CD4-positive, alpha-beta T cell treated with Interleukin-4 for 1 hour (primary cell): Measurements from ENCODE around the gene LYZL4.

Source experiments
- DNase-seq, 2 donors: peaks; one replicate each; pipeline ENCODE4 v3.0.0-alpha.2; 2020 to 2022

LYZL4 gene, protein sequence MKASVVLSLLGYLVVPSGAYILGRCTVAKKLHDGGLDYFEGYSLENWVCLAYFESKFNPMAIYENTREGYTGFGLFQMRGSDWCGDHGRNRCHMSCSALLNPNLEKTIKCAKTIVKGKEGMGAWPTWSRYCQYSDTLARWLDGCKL

DNA sequence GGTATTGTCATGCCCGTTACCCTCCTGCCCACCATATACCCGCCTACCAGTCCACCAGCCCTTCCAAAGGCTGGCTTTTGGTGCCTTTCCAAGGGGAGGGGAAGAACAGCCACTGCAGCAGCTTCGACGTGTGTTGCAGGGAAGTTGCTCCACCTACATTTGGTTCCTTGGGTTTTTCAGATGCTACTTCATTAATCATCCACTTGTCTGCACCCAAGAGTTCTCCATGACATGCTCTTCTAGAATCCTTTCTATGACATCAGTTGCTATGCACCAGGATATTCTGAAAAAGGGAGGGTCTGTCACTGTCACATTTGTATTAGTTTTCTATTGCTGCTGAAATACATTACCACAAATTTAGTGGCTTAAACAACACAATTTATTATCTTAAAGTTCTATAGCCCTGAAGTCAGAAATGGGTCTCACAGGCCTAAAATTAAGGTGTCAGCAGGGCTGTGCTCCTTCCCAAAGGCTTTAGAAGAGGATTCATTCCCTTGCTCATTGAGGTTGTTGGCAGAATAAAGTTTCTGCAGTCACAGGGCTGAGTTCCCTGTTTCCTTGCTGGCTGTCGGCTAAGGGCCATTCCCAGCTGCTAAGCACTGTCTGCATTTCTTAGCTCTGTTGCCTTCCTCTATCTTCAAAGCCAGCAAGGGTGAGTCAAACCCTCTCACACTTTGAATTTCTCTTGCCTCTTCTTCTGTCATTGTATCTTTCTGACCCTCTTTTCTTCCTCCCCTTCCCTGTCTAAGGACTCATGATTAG lies at the start of gene LYZL4:
Gene LYZL4, minus strand, starts transcription at position 241 of the 762 bp plus-strand sequence. CDS start 3,359 bp downstream, outside the sequence.
- no peak for DNase-seq

DNA sequence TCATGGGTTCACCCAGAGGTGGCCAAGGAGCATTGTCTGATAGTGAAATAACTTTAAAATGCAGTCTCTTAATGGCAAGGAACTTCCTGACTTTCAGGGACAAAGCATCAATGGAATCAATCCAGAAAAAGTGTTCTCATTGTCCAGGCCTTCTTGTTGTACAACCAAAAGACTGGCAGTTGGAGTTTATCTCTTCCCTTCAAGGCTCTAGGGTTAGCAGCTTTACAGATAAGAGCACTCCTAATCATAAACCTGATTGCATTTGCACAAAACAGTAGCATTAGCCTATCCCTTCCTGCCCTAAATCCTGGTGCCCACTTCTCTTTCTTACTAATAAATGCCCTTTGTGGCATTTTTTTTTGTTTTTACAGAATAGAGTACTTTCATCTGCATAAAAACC lies 48.7 kb upstream of the LYZL4 start:
- DNase-seq = no peak

DNA sequence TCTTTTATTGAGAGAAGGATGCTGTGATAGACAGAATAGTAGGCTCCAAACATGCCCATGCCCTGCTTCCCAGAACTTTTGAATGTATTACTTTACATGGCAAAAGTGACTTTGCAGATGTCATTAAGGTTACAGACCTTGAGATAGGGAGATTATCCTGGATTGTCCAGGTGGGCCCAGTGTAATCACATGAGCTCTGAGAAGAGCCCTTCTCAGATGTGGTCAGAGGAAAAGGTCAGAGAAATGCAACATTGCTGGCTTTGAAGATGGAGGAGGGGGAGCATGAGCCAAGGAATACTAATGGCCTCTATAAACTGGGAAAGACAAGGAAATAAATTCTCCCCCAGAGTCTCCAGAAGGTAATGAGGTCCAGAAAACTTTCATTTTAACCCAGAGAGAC lies 45.8 kb upstream of the LYZL4 start:
- no peak for DNase-seq

DNA sequence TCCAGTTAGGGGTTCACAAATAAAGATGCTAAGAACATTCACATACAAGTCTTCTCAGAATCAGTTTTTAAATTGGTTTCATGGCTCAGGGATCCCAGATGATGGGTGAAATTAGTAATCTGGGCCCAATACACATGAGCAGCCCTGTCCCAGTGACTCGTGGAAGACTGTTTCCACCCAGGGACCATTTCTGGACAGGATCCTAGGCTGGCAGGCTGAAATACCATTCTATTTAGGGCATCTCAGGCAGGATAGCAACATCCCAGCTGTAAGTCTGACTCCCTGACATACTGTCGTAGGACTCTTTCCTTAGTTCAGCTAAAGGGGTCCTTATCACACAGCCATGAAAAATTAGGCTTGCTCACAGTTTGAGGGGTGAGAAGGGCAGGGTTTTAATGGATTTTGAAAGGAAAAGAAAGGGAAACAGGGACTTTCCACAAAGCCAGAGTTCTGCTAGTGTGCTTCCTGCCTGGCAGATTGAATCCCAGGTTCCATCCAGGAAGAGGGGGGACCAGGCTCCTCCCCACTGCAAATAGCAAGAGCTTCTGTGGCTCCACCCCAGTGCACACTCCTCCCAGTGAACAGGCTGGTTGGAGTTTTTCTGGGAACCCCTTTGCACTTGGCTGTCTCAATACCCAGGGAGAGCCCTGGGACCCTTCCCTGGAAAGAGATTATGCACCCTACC lies 41.3 kb upstream of the LYZL4 start:
- no peak for DNase-seq

DNA sequence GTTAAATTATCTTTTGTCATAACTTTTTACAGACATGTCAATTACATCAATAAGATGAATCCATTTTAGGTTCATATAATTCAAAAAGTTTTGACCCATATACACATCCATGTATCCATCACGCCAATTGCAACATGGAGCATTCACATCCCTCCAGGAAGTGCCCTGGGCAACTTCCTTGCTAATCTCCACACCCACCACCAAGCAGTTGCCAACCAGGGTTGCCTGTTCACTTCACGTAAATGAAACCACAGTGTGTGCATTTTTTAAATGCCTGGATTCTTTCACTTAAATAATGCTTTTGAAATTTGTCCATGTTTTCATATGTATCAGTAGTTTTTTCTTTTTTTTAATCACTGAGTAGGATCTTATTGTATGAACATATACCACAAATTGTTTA lies 40.7 kb upstream of the LYZL4 start:
- no peak for DNase-seq

DNA sequence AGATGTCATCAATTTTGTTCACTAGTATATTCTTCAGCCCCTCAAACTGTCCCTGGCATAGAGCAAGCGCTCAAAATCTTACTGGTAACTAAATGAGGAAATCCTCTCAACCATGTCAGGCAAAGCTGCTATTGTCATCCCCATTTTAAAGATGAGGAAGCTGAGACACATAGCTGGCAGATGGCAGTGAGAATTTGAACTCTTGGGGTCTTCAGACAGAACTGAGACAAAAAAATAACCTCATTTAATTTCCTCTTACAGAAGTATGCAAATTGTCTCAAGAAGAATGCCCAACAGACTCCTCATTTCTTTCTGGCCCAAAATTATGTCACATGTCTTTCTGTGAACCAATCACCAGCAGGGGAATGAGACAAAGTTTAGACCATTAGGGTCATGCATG lies 40.2 kb upstream of the LYZL4 start:
- DNase-seq = no peak

DNA sequence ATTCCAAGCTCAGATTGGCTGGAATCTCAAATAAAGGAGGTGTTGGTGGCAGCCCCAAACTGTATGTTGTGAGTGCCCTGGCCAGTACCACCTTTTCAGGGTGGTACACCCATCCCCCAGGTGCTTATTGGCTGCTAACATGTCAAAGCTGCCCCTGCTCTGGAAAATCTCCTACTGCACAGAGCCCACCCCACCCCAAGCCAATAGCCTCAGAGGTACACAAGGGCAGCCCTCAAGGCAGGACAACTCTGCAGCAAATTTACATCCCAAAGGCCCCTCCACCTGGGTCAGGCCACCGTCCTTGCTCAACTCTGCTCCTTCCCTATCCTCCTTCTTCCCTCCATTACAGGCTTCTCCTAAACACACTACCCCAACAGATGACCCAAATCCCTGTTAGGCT lies 37.1 kb upstream of the LYZL4 start:
- DNase-seq = no peak

DNA sequence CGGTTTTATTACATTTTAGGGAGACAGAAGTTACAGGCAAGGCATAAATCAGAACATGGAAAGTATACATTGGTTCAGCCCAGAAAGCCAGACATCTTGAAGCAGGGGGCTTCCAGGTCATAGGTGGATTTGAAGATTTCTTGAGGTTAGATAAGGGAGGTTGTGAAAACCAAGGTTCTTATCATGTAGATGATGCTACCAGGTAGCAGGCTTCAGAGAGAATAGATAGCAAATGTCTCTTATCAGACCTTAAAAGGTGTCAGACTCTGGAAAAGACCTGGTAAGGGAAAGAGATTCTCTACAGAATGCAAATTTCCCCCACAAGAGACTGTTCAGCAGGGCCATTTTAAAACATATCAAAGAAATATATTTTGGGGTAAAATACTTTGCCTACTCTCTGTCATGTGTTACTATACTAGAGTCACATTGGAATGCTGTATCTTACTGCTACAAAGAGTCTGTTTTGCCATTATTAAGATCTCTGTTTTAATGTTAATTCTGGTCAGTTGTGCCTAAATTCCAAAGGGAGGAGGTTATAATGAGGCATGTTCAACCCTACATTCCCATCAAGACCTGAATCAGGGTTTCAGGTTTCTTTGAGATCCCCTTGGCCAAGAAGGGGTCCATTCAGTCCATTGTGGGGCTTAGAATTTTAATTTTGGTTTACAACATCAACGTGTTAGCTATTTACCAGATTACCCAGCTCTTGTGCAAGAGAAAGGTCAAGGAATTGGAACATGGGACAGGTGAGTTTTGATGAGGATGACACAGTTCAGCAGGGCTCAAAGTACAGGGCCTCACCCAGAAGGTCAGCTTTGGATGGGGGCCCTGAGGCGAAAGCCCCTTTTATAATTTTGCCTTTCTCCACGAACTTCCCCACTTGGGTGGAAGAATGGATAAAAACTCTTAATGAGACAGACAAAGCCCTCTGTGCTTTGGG lies 36.0 kb upstream of the LYZL4 start:
- DNase-seq = no peak

DNA sequence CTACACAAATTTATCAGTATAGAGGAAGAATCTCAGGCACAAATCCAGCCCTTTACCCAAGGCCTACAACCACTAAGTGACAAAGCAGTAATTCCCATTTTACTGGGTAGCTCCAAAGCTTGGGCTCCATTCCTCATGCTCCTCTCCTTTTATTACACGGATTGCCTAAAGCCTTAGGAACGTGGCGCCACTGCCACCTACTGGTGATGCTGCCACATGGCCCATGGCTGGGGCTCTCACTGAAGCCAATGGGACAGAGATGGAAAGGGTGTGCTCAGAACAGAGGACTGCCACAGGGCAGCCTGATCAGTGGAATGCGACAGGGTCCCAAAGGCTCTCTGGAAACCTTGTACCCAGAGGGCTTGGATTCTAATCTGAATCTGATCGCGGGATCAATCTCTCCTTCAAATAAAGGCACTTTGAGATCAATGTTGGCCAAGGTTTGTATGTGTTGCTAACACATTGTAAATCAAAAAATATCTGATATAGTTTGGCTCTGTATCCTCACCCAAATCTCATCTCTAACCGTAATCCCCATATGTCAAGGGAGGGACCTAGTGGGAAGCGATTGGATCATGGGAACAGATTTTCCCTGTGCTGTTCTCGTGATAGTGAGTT lies 33.5 kb upstream of the LYZL4 start:
- peak; percentile 66 to 70 for DNase-seq

DNA sequence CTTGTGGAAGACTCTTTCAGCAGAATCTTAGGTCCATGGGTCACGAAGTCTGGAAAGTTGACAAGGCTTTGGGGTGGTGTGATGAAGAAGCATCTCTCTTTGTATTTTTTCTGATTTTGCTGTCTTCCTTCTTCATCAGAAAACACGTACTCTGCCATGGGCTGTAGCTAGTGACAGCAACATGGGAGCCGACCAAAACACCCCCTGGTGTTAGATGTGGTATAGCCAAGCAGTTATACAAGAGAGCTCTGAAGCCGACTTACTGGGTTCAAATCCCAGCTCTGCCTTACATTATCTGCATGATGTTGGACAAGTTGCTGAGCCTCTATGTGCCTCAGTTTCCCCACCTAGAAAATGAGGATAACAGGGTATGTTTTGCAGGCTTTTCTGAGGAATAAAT lies 32.9 kb upstream of the LYZL4 start:
- no peak for DNase-seq

DNA sequence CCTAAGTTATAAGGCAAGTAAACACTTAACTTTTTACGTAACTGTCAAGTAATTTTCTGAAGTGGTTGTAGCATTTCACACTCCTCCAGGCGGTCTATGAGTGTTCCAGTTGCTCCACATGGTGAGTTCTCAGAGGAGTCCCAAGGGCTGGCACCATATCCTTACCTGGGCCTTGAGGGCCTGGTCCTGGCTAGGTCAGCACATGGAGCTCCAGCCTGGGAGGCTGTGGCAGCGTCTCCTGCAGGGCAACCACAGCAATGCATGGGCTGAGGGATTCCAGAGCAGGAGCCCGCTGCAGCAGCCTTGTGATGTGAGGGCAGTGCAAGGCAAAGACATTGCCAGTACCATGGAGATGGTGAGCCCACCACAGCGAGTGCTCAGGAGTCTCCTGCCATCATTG lies 32.2 kb upstream of the LYZL4 start:
- no peak for DNase-seq

DNA sequence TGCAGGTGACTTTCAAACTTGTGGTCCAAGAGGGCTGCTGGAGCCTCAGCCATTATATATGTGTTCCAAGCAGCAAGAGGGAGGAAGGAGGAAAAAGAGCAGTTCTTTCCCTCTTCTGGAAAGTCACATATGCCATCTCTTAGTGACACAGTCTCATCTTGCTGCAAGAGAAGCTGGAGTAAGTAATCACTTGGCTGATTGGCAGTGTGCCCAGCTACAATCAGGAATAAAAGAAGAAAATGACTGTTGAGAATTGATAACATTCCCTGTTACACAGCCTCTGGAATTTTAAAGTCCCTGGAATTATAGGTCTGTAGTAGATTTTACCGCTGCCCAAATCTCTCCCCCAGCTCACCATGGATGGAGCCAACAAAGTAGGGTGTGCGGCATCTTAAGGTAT lies 31.4 kb upstream of the LYZL4 start:
- no peak for DNase-seq

DNA sequence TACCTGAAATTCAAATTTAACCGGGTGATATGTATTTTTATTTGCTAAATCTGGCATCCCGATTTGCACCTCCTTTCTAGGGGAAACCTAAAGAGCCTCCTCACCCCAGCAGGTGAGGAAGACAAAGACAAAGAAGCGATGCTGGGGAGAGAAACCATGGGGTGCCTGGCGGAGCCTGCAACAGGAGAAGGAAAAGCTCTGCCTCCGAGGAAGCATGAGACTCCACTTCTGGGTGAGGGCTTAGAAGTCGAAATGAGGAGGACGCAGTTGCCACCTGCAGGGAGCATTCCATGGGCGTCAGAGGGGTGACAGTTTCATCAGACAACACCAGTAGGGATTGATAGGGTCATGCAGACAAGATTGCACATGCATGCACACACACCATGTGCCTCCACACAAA lies 30.5 kb upstream of the LYZL4 start:
- no peak for DNase-seq

DNA sequence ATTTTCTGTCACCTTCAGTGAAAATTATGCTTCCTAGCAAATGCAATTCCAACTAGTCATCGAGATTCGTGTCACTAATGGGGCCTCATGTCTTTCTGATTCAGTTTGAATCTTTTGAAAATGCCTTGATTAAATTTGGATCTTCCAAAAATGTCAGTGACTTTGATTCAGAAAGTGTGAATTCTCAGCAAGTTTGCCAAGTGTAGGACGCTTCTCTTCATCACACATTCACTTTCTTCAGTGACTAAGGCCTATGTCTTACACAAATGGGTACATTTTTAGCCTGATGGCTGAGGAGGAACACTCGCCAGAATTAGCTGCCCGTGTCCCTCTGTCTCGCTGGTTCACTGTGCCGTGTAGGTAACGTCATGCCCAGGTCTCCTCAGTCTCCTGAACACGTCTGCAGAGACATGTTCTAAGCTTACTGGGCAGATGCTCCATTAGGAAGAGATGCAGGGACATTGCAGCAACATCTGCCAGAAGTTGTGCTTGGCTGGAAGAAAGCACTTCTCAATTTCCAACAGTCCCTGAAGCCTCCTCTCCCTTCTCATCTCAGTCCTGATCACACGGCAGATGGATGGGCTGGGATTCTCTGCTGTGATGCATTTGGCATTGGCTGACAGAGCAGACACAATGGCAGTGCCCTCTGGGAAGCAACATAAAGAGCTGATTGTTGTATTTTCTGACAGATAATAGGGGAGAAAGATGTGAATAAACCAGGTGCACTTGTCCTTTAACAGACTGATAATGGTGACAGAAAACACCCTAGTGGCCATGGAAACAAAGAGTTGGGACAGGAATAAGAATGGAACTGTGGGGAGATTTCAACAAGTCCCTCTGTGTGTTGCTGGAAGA lies 29.1 kb upstream of the LYZL4 start:
- DNase-seq = no peak

DNA sequence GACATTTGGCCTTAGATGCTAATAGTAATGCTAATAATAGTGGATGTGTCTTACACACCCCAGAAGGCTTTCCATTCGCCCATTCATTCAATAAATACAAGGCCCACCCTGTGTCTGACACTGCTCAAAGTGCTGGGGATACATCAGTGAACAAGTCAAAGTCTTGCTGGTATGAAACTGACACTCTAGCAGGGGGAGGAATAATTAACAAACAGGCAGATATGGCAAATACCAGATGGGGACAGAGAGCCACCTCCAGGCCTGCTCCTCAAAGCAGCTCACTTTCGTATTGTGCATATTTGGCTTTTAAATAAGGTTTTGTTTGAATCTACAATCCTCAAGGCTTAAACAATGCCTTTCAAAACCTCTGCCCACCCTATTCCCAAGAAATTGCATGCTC lies 28.3 kb upstream of the LYZL4 start:
- no peak for DNase-seq

DNA sequence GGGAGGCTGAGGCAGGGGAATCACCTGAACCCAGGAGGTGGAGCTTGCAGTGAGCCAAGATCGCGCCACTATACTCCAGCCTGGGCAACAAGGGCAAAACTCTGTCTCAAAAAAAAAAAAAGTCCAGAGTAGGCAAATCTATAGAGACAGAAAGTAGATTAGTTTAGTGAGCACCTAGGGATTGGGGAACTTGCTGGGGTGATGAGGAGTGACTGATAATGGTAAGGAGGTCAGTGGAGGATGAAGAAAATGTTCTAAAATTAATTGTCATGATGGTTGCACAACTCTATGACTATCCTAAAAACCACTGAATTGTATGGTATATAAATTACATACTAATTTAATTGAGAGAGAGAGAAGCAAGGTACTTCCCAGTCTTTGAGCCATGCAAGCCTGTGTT lies 27.8 kb upstream of the LYZL4 start:
- DNase-seq = no peak

DNA sequence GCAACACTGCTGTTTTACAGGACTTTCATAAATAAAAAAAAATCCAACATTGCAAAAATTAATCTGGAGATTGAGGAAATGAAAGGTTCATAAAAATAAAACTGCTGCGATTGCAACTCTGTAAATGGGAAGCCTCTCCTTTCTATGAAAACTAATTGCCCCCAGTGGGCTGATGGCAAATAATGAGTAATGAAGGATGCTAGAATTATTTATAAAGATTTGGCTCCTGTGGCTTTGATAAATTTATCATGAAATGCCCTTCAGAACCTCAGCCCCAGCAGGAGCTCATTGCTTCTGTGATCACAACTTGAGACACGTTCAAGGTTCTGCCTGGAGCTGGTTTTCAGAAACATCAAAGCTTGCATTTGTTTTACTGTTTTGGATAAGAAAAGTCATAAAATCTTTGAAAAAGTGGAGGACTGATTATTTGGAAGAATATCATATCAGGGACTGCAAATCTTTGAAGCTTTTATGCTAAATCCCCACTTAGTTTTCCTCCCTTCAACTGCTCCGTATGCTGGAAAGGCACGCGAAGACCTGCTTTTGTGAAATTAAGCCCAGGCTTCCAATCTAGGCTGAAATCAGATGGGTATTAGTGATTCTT lies 24.5 kb upstream of the LYZL4 start:
- DNase-seq = no peak

DNA sequence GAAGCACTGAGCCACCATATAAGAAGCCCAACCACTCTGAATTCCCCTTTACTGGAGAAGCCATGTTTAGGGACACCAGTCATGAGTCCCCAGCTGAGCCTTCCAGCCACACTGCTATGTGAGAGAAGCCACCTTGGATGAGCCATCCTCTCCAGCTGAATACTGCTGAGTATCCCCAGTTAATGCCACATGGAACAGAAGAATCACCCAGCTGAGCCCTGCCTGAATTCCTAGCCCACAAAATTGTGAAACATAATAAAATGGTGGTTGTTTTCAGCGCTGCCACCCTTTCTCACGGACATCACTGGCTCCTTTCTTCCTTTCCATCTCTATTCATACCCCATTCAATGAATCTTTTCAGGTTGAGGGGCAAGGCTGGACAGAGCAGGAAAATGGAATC lies 22.1 kb upstream of the LYZL4 start:
- DNase-seq = no peak

DNA sequence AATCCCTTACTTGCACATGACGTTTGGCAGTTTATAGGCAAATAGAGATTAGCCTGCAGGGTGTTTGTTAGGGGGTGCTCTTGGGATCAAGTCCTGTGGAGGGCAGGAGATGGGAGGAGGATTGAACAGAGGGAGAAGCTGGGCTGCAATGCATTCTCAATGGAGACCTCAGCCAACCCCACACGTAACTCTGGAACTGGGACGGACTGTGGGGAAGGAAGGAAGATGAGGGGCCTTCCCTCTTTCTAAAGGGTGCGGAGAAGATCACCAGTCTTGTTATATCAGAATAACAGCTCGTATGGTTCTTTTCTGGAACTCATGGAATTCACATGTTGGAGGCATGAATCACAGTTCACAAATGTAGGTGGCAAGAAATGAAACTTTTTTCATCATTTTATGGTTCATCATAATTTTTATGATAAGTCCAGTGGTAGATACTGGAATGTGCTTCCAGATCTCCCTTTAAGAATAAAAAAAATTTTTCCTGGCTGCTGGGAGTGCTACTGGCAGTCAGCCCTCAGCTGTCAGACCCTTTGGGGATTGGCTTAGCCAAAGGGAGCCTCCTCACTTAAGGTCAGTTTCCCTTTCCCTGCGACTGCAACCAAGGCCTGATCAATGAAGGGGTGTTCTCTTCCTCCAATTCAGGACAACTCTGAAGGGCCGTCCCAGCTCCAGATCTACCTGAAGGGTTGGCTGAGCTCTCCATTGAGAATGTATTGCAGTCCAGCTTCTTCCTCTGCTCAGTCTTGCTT lies 20.5 kb upstream of the LYZL4 start:
- DNase-seq = no peak

DNA sequence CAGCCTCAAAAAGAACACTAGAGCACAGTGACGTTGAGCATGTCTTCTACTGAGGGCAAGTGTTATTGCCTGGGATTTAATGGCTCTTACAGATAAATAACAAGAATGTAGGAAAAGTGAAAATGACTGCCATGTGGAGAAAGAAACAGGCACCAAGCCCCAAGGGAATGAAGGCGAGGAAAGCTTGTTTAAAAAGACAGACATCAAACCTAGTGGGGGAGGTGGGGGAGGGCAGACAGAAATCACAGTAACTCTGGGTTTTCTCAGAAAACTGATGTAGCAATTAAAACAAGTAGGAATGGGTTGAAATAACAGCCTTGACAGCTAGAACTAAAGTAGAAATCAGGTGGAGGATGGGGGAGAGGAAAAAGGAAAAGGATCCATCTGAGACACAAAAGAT lies 18.4 kb upstream of the LYZL4 start:
- no peak for DNase-seq
